COLO668 (cell line): Measurements from ENCODE around the gene GLI3.

ENCODE experiments used
- DNase-seq: peaks from one replicate; lab custom pipeline; 2025; ENCODE audit not compliant: unreplicated experiment; lab: John Stamatoyannopoulos, UW

GLI3 gene

DNA sequence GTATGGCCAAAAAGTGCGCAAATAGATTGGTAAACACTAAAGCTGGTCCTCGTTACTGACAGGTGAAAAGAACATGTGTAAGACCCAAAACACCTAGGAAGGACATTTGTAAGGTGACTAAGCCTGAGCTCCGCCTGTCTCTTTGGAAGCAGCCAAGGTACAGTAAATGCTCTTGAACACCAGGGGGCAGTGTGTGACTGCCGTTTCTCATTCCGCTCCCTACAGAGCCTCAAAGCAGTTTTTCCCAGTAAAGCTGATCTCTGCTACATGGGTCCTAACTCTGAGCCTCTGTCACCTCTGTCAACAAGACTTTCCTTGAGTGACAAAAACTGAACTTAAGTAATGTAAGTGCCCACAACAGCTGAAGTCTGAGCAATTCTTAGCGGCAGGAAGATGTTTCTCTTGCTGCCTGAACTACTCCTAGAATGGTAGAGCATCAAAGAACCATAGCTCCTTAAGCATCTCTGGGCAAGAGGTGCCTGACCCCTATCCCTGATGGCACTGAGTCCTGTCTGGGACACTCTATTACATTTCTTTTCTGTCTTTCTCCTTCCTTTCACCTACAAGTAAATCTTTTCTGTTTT, 296.2 kb downstream of the GLI3 start:
- DNase-seq = peak; percentile 56

DNA sequence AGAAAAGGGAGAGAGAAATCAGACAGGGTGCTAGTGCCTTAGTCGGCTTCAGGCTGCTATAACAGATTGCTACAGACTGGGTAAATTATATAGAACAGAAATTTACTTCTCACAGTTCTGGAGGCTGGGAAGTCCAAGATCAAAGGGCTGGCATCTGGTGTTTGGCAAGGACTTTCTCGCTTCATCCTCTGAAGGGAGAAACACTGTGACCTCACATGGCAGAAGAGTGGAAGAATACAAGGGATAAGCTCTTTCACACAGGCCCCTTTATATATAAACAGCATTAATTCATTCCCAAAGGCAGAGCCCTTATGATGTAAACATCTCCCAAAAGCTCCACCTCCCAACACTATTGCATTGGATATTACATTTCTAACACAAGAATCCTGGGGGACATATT, 298.6 kb downstream of the GLI3 start:
- no peak for DNase-seq

DNA sequence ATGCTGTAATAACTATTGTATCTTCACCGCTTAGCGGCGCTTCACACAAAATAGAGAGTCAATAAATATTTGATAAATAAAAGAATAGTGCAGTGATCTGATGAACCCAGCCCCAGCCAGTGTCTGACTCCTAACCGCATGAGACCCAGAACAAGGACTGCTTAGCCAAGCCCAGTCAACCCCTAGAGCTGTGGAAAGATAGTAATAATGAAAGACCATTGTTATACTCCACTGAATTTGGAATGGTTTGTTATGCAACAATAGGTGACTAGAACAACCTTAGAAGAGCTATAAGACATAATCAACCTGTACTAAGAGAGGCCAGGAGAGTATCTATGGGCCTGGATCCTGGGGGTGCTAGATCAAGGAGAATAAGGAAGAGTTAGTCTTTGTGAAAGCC, 303.6 kb downstream of the GLI3 start:
- no peak for DNase-seq

DNA sequence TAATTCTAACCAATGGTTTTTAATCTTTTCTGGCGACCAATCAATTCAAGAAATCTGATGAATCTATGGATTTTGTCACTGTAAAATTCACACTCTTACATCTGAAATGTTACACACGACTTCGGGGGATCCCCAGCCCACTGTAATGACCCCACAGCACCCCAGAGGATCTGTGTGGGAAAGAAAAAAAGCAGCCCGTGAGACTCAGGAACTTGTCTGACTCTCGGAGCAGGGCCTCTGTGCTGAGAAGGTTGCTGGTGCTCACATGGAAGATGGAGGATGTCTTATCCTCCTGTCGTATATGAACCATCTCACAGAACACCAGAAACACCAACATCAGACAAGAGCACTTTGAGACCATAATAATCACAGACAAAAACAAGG, 305.8 kb downstream of the GLI3 start:
- DNase-seq = no peak

DNA sequence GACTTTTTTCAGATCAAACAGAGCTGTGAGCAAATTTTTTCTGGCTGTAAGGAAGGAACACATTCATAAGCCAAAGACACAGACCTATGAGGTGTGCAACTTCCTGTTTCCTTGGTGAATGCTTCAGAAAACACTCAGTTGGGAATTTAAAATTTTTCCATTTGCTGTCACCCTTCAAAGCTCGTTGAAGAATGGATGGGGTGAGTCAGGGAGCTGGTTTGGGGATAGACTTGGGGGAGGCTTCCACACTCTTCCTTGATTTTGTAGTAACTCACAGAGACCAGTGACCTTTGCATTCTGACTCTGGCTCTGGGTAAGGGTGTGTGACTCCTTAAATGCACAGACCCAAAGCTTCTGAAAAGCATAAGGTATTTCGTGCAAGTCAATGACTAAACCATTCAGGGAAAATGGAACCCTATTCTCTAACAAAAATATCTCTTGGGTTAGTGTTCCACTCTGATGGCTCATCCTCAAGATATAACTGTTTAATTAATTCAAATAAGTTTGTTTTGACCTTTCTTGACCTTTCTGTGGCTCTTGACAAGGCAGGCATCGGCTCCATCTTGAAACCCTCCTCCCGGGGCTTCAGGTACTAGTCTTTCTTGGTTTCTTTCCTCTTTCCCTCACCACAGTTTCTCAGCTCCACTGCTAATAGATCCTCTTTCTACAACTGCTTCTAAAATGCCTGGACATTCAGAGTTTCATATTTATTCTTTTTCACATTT, 306.3 kb downstream of the GLI3 start:
- no peak for DNase-seq

- DNase-seq = no peak
These were observed 308.2 kb downstream of the GLI3 start for GRCh38 chr7:41928781-41929180.

DNA sequence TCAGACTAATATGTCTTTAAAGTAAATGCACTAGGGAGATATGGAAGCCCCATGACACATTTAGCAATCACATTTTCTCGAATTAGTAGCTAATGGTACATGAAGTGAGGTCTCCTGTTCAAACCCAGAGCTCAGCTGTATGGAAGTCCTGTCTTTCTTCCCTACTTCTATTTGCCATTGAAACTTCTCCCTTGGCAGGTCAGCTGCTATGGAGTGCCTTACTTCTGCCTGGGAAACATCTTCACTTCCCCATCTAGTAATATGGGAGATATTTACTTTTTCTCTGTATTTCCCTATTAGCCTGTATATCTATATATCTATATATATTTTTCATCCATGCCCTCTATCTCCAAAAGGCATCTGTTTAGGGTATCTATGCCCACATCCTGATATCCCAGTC, 308.8 kb downstream of the GLI3 start:
- DNase-seq = no peak

GRCh38 chr7:41927380-41927779, 309.6 kb downstream of the GLI3 start:
- DNase-seq = no peak

- DNase-seq = no peak
These were observed 311.1 kb downstream of the GLI3 start for GRCh38 chr7:41925946-41926345.

DNA sequence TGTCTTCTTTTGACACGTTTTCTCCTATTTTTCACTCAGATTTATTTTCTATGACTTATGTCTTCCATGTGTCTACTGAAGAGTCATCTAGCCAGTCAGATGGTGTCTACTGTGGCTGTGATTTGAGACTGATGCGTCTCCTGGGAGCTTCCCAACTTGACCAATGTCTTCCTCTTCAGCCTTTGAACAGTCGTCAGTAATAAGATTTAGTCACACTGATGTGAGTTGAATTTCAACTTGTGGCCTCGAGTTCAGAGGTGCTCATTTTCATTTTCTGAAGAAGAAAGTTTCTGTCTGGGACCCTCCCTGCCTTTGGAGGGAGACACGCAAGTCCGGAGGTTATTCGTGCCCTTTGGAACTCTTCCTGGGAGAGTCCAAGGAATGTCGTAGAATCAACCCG, 312.2 kb downstream of the GLI3 start:
- DNase-seq = no peak

GRCh38 chr7:41922373-41922772, 314.6 kb downstream of the GLI3 start:
- DNase-seq = no peak

- no peak for DNase-seq
These were observed 315.5 kb downstream of the GLI3 start for GRCh38 chr7:41921453-41921981.

- no peak for DNase-seq
These were observed 318.4 kb downstream of the GLI3 start for GRCh38 chr7:41918597-41918996.

DNA sequence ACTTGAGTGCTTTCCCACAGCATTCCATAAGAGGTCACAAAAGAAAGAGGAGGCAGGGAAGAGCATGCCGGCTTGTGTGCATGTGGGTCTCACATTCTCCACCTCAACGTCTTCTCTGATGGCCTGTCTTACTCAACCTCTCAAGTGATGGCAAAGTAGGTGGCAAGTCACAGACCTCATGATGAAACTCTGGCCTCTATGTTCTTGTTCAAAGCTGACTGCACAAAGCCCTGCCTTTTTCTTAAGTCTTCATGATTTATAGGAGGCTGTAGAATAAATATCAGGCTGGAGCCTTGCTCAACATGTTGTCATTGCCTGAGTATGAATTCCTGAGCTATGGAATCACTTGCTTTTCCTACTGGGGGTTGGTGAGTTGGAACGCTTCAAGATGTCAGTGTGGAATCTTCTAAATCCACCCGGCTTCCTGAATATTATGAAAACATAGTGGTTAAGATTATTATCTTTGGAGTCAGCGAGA, 320.5 kb downstream of the GLI3 start:
- no peak for DNase-seq

DNA sequence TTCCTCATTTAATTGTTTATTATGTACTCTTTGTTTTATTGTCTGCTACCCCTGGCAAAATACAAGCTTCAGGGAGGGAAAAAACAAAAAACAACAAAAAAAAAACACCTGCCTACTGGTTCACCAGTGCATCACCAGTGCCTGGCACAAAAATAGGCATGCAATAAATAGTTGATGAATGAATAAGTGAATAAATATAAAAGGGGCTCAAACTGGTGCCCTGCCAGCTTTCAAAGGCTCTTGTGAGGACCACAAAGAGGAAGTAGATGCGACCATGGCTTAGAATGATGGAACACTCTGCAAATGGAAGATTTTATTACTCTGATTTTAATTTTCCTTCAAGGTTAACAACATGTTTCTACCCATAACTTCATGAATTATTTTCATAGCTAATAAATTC, 321.1 kb downstream of the GLI3 start:
- DNase-seq = no peak

DNA sequence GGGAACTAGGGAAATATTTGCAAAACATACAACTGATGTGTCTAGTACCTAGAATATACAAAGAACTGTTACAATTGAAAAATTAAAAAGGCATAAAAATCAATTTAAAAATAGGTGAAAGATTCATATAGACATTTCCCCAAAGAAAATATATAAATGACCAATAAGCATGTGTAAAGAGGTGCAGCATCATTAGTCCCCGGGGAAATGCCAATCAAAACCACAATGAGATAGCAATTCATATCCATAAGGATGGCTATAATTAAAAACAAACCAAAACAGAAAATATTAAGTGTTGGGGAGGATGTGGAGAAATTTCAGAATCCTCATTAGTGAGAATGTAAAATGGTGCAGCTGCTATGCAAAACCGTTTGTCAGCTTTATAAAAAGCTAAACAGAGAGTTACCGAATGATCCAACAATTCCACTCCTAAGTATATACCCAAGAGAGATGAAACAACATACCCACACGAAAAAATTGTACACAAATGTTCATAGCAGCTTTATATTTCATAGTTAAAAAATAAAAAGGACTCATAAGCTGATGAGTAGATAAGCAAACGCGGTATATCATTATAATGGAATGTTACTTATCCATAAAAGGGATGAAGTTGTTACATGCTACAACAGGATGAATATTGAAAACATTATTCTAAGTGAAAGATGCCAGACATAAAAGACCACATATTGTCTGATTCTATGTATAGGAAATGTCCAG, 324.0 kb downstream of the GLI3 start:
- DNase-seq = no peak

GRCh38 chr7:41912426-41912825, 324.6 kb downstream of the GLI3 start:
- no peak for DNase-seq

GRCh38 chr7:41911792-41912191, 325.2 kb downstream of the GLI3 start:
- DNase-seq = no peak
